Fibroblast of lung (primary cell): ENCODE results near the gene ERAS.

Experiments
- EZH2 ChIP-seq: IDR thresholded peaks from 2 replicates; pipeline ENCODE4 v1.5.1; 2012; ENCODE audit warnings: low read length, control low read depth, mild to moderate bottlenecking; ENCODE audit errors: missing control alignments
- TF ChIP-seq, protein P1 (sequence below), 2 donors: IDR thresholded peaks in 1 of 2; conservative IDR thresholded peaks in 1 of 2; 1 replicate in 1 of 2; 2 replicates in 1 of 2; pipeline ENCODE4 v1.5.1; 2011 to 2012; ENCODE audit warnings: low read length in 2 of 2, control low read depth in 1 of 2, inconsistent platforms in 1 of 2, low read depth in 1 of 2, mild to moderate bottlenecking in 1 of 2

DNA sequence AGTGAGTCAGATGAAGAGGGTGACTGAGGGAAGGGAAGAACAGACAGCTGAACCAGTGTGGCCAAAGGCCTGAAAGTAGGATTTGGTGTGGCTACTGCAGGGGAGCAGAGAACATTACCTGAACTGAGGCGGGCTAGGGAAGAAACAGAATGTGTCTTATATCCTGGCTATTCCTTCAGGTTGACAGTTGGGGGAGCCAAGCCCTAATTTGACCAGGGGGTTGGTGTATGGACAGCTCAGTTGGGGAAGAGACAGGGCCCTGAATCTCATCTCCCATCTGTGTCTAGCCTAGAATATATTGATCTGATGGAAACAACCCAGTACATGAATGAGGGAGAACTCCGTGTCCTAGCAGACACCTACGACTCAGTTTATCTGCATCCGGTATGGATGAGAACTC lies 20.2 kb upstream of the ERAS start:
- TF ChIP-seq, protein P1, sequence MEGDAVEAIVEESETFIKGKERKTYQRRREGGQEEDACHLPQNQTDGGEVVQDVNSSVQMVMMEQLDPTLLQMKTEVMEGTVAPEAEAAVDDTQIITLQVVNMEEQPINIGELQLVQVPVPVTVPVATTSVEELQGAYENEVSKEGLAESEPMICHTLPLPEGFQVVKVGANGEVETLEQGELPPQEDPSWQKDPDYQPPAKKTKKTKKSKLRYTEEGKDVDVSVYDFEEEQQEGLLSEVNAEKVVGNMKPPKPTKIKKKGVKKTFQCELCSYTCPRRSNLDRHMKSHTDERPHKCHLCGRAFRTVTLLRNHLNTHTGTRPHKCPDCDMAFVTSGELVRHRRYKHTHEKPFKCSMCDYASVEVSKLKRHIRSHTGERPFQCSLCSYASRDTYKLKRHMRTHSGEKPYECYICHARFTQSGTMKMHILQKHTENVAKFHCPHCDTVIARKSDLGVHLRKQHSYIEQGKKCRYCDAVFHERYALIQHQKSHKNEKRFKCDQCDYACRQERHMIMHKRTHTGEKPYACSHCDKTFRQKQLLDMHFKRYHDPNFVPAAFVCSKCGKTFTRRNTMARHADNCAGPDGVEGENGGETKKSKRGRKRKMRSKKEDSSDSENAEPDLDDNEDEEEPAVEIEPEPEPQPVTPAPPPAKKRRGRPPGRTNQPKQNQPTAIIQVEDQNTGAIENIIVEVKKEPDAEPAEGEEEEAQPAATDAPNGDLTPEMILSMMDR (conservative IDR thresholded peaks at IDR 0.05 in 1 of 2, IDR thresholded peaks at IDR 0.05 in 1 of 2; ENCODE audit: low read depth in 1 of 2, low read length in 2 of 2), result no peak
- no peak for TF ChIP-seq EZH2
